Naive B cell (primary cell): Measurements from ENCODE around the gene PMEPA1. TPM values are rescaled to one million over a fixed set of nuclear protein-coding genes. Genes with fewer than 3 reads are reported as not detected.

ENCODE experiments used
- ATAC-seq, 2 donors: fragments of 150-1000 bp; cut with Tn5 transposase; 2 replicates each; pipeline ENCODE4 v1.10.0; 2021; ENCODE audit warnings: low read depth in 2 of 2, mild to moderate bottlenecking in 2 of 2, moderate library complexity in 2 of 2
- DNase-seq: peaks from one replicate; pipeline ENCODE4 v3.0.0; 2022
- H3K27ac Mint-ChIP-seq, 6 donors: one replicate each; pipeline ENCODE4 v1.8.0; 2020 to 2022; ENCODE audit warnings: mild to moderate bottlenecking in 6 of 6, mixed read lengths in 6 of 6, moderate library complexity in 5 of 6, inconsistent platforms in 2 of 6
- H3K27me3 Mint-ChIP-seq, 3 donors: one replicate each; pipeline ENCODE4 v1.8.0; 2021 to 2022; ENCODE audit warnings: mixed read lengths in 3 of 3, mild to moderate bottlenecking in 1 of 3
- H3K36me3 Mint-ChIP-seq, 2 donors: one replicate each; pipeline ENCODE4 v1.8.0; 2020 to 2022; ENCODE audit warnings: mixed read lengths in 2 of 2, inconsistent platforms in 1 of 2, mild to moderate bottlenecking in 1 of 2
- H3K4me1 Mint-ChIP-seq, 3 donors: one replicate each; pipeline ENCODE4 v1.8.0; 2020 to 2022; ENCODE audit warnings: mixed read lengths in 3 of 3, inconsistent platforms in 1 of 3, mild to moderate bottlenecking in 1 of 3, moderate library complexity in 1 of 3
- H3K4me3 Mint-ChIP-seq, 8 donors: one replicate each; pipeline ENCODE4 v1.8.0; 2020 to 2022; ENCODE audit warnings: mild to moderate bottlenecking in 8 of 8, mixed read lengths in 8 of 8, moderate library complexity in 8 of 8, inconsistent platforms in 2 of 8
- H3K9me3 Mint-ChIP-seq, 7 donors: one replicate each; pipeline ENCODE4 v1.8.0; 2020 to 2022; ENCODE audit warnings: mixed read lengths in 7 of 7, mild to moderate bottlenecking in 5 of 7, inconsistent platforms in 2 of 7, moderate library complexity in 1 of 7
- polyA plus RNA-seq, 6 donors: library from polyadenylated mRNA; unstranded; fragments of 300-500 nt; fragmentation: Illumina TruSeq; gene quantifications; one replicate each; pipeline ENCODE4 v1.2.3, GENCODE V29; 2021; ENCODE audit warnings: low read depth in 6 of 6

The PMEPA1 gene
- 10 to 100 TPM in 5 of 6 donors, 1 to 10 TPM in 1; 7.6 to 18.7 (median 12.5) TPM for polyA plus RNA-seq

- H3K4me1 Mint-ChIP-seq = peaks cover 58 to 71% (median 69%) of the 10 kb centered on the region in 3 donors
- peaks cover 0 to 5% (median 0%) of the 10 kb centered on the region in 7 donors for H3K9me3 Mint-ChIP-seq
- peak; percentile 72 to 79 for ATAC-seq
- H3K4me3 Mint-ChIP-seq = peak within 1 kb of the TSS; percentile 96 to 100 (median 98)
- peak; percentile 98 for DNase-seq
- peaks cover 0 to 7% of the 10 kb centered on the region in 2 donors for H3K36me3 Mint-ChIP-seq
- peak within 1 kb of the TSS; percentile 98 to 100 (median 100) for H3K27ac Mint-ChIP-seq
- H3K27me3 Mint-ChIP-seq = no peaks in the 10 kb centered on the region
Observed at GRCh38 chr20:57709823-57710799, at the start of gene PMEPA1. PMEPA1 (minus strand) TSS chr20:57710015; CDS start chr20:57709582, 433 bp downstream.

DNA sequence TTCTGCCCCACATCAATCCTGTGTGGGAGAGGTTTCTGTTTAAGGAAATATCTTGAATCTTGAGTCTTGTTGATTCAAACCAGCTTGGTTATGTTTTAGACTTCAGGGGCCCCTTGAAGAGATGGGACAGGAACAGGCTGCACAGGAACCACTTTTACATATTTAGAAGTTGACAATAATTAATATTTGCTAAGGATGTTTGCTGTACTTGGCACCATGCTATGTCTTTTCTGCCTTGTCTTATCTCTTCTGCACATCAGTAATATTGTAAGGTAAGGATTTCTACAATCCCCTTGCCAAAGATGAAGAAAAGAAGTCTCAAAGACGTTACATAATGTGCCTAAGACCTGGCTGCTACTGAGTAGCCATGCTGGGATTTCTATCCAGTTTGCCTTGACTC, 48.0 kb upstream of the PMEPA1 start:
- Mint-ChIP-seq H3K36me3 (peaks cover 0 to 17% of the 10 kb centered on the region in 2 donors), H3K9me3 (peaks cover 0 to 7% (median 3%) of the 10 kb centered on the region in 7 donors), H3K4me1 (peaks cover 0 to 18% (median 8%) of the 10 kb centered on the region in 3 donors), H3K27ac (no peak overlapping the region), H3K27me3 (peaks cover 25 to 65% (median 40%) of the 10 kb centered on the region in 3 donors), H3K4me3 (no peak overlapping the region)
- DNase-seq = no peak
- ATAC-seq = no peak

GRCh38 chr20:57756921-57757320, 47.1 kb upstream of the PMEPA1 start:
- H3K27ac Mint-ChIP-seq = no peak overlapping the region
- peaks cover 0 to 11% (median 8%) of the 10 kb centered on the region in 3 donors for H3K4me1 Mint-ChIP-seq
- H3K36me3 Mint-ChIP-seq = peaks cover 0 to 17% of the 10 kb centered on the region in 2 donors
- DNase-seq (no peak), ATAC-seq (no peak)
- H3K4me3 Mint-ChIP-seq = no peak overlapping the region
- H3K9me3 Mint-ChIP-seq = peaks cover 0 to 6% (median 3%) of the 10 kb centered on the region in 7 donors
- peaks cover 20 to 57% (median 35%) of the 10 kb centered on the region in 3 donors for H3K27me3 Mint-ChIP-seq

GRCh38 chr20:57756213-57756612, 46.4 kb upstream of the PMEPA1 start:
- no peak overlapping the region for H3K27ac Mint-ChIP-seq
- H3K9me3 Mint-ChIP-seq = peaks cover 0 to 6% (median 3%) of the 10 kb centered on the region in 7 donors
- ATAC-seq = no peak
- H3K36me3 Mint-ChIP-seq = peaks cover 0 to 17% of the 10 kb centered on the region in 2 donors
- peaks cover 0 to 8% (median 7%) of the 10 kb centered on the region in 3 donors for H3K4me1 Mint-ChIP-seq
- H3K27me3 Mint-ChIP-seq = peaks cover 22 to 50% (median 35%) of the 10 kb centered on the region in 3 donors
- no peak overlapping the region for H3K4me3 Mint-ChIP-seq
- no peak for DNase-seq

- Mint-ChIP-seq H3K9me3 (peaks cover 0 to 6% (median 3%) of the 10 kb centered on the region in 7 donors), H3K27ac (no peak overlapping the region), H3K27me3 (peaks cover 26 to 49% (median 35%) of the 10 kb centered on the region in 3 donors), H3K4me3 (no peak overlapping the region), H3K36me3 (peaks cover 0 to 16% of the 10 kb centered on the region in 2 donors), H3K4me1 (peaks cover 0 to 8% (median 7%) of the 10 kb centered on the region in 3 donors)
- ATAC-seq (no peak), DNase-seq (no peak)
Observed at GRCh38 chr20:57755609-57756008, 45.8 kb upstream of the PMEPA1 start.

GRCh38 chr20:57754190-57754589, 44.4 kb upstream of the PMEPA1 start:
- peaks cover 5 to 11% (median 9%) of the 10 kb centered on the region in 3 donors for H3K4me1 Mint-ChIP-seq
- H3K4me3 Mint-ChIP-seq = peak overlapping the region in 1 of 8 donors; percentile 73
- H3K9me3 Mint-ChIP-seq = peaks cover 0 to 3% (median 0%) of the 10 kb centered on the region in 7 donors
- no peak overlapping the region for H3K27ac Mint-ChIP-seq
- peaks cover 20 to 53% (median 46%) of the 10 kb centered on the region in 3 donors for H3K27me3 Mint-ChIP-seq
- DNase-seq = no peak
- peaks cover 0 to 8% of the 10 kb centered on the region in 2 donors for H3K36me3 Mint-ChIP-seq
- ATAC-seq = no peak

- Mint-ChIP-seq H3K9me3 (peaks cover 0 to 3% (median 0%) of the 10 kb centered on the region in 7 donors), H3K27me3 (peaks cover 24 to 55% (median 47%) of the 10 kb centered on the region in 3 donors), H3K4me1 (peaks cover 9 to 17% (median 16%) of the 10 kb centered on the region in 3 donors), H3K4me3 (no peak overlapping the region), H3K36me3 (peaks cover 0 to 8% of the 10 kb centered on the region in 2 donors), H3K27ac (no peak overlapping the region)
- no peak for DNase-seq
- no peak for ATAC-seq
Observed at GRCh38 chr20:57753332-57754164, 43.7 kb upstream of the PMEPA1 start.

GRCh38 chr20:57751411-57751810, 41.6 kb upstream of the PMEPA1 start:
- ATAC-seq (no peak), DNase-seq (no peak)
- Mint-ChIP-seq H3K27ac (no peak overlapping the region), H3K4me1 (peaks cover 14 to 22% (median 19%) of the 10 kb centered on the region in 3 donors), H3K9me3 (no peaks in the 10 kb centered on the region), H3K4me3 (peak overlapping the region in 1 of 8 donors; percentile 61), H3K36me3 (no peaks in the 10 kb centered on the region), H3K27me3 (peaks cover 32 to 64% (median 63%) of the 10 kb centered on the region in 3 donors)

- H3K27me3 Mint-ChIP-seq = peaks cover 27 to 61% (median 52%) of the 10 kb centered on the region in 3 donors
- no peak for DNase-seq
- H3K27ac Mint-ChIP-seq = no peak overlapping the region
Observed at GRCh38 chr20:57749869-57750268, 40.1 kb upstream of the PMEPA1 start.

DNA sequence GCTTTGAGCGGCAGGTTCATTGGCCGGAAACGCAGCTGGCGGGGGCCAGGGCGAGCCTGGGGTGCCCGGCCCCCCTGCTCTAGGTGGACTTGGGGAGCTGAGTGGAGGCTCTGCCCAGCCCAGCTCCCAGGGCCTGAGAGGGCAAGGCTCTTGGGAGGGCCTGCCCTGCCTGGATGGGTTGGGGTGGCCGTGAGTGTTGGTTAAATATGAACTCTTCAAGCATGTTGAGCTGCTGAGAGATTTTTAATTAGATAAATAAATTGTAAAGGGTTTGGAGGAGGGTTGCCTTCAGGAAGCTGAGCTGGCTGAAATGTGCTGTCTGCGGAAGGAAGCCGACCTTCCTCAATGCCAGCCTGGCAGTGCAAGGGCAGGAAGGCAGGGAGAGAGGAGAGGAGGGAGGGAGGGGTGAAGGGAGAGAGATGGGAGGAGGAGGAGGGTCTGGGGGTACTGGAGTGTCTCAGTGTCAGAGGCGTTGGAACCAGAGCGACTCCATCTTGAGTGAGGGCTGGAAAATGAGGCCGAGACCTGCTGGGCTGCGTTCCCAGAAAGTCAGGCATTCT, 39.4 kb upstream of the PMEPA1 start:
- Mint-ChIP-seq H3K36me3 (no peaks in the 10 kb centered on the region), H3K4me3 (peak overlapping the region; percentile 60 to 95 (median 88)), H3K27ac (peak overlapping the region in 5 of 6 donors; percentile 44 to 94 (median 90)), H3K9me3 (no peaks in the 10 kb centered on the region), H3K4me1 (peaks cover 12 to 22% (median 14%) of the 10 kb centered on the region in 3 donors), H3K27me3 (peaks cover 25 to 54% (median 46%) of the 10 kb centered on the region in 3 donors)
- DNase-seq (no peak), ATAC-seq (peak in 1 of 2 donors; percentile 46)

More at GRCh38 chr20:57749869-57750268, 40.1 kb upstream of the PMEPA1 start:
- ATAC-seq = no peak
- Mint-ChIP-seq H3K9me3 (no peaks in the 10 kb centered on the region), H3K36me3 (no peaks in the 10 kb centered on the region), H3K4me1 (peaks cover 14 to 22% (median 18%) of the 10 kb centered on the region in 3 donors), H3K4me3 (no peak overlapping the region)

GRCh38 chr20:57748601-57749130, 38.9 kb upstream of the PMEPA1 start:
- H3K36me3 Mint-ChIP-seq = no peaks in the 10 kb centered on the region
- peak; percentile 51 for DNase-seq
- H3K9me3 Mint-ChIP-seq = no peaks in the 10 kb centered on the region
- H3K27ac Mint-ChIP-seq = peak overlapping the region in 5 of 6 donors; percentile 74 to 94 (median 90)
- H3K27me3 Mint-ChIP-seq = peaks cover 30 to 49% (median 40%) of the 10 kb centered on the region in 3 donors
- peak overlapping the region; percentile 60 to 95 (median 88) for H3K4me3 Mint-ChIP-seq
- ATAC-seq = peak; percentile 92 to 93
- H3K4me1 Mint-ChIP-seq = peaks cover 12 to 21% (median 14%) of the 10 kb centered on the region in 3 donors

GRCh38 chr20:57747861-57748481, 38.2 kb upstream of the PMEPA1 start:
- Mint-ChIP-seq H3K36me3 (no peaks in the 10 kb centered on the region), H3K27me3 (peaks cover 33 to 47% (median 33%) of the 10 kb centered on the region in 3 donors), H3K4me1 (peaks cover 12 to 14% (median 14%) of the 10 kb centered on the region in 3 donors), H3K9me3 (no peaks in the 10 kb centered on the region), H3K27ac (peak overlapping the region in 1 of 6 donors; percentile 74), H3K4me3 (peak overlapping the region in 7 of 8 donors; percentile 60 to 95 (median 88))
- DNase-seq = no peak
- ATAC-seq = no peak
